NCI-H82 treated with DMSO at 0.1 percent for 48 hours (cell line): ENCODE results near the gene ARTN.

Source experiments
- DNase-seq: peaks from one replicate; lab custom pipeline; 2025; ENCODE audit not compliant: unreplicated experiment; lab: John Stamatoyannopoulos, UW

ARTN gene

GRCh38 chr1:43946236-43947060 is 12.8 kb downstream of the ARTN start, which contains the start of gene IPO13:
IPO13 (plus strand) TSS chr1:43946950; CDS start chr1:43947601, 651 bp downstream.
- peak; percentile 94 for DNase-seq

DNA sequence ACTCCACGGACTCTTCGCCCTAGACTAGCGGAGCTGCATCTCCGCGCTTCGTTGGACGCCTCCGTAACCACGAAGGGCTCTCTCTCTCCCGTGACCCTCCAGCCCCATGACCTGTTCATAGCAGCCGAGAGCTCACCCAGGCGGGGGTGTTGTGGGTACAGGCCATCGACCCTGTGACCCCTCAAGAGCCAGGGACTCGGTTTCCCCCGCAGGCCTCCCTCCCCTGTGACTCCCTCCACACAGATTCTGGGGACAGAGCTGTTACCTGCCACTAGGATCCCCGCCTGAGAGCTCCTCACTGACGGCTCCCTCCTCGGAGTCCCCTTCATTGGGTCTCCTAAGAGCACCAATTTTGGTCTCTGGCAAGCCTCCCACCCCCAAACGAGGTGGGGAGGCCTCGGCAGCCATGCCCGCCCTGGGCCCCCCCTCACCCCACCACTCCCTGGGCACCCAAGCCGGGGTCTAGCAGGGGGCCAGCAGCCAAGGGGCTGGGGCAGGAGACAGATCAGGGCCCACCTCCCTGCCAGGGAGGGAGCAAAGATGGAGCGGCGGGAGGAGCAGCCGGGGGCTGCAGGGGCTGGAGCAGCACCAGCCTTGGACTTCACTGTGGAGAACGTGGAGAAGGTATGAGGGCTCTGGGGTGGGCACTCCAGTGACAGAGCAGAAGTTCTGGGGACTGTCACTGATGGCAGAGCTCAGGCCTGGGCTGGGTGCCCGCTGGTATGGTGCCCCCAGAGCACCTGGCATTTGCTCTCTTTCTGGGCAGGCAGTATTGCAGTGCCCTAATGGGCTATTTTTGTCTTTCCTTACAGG is 13.7 kb downstream of the ARTN start:
- no peak for DNase-seq

GRCh38 chr1:43947874-43948437 is 14.4 kb downstream of the ARTN start:
- no peak for DNase-seq

- no peak for DNase-seq
These were observed 16.1 kb downstream of the ARTN start for GRCh38 chr1:43949678-43950077.

DNA sequence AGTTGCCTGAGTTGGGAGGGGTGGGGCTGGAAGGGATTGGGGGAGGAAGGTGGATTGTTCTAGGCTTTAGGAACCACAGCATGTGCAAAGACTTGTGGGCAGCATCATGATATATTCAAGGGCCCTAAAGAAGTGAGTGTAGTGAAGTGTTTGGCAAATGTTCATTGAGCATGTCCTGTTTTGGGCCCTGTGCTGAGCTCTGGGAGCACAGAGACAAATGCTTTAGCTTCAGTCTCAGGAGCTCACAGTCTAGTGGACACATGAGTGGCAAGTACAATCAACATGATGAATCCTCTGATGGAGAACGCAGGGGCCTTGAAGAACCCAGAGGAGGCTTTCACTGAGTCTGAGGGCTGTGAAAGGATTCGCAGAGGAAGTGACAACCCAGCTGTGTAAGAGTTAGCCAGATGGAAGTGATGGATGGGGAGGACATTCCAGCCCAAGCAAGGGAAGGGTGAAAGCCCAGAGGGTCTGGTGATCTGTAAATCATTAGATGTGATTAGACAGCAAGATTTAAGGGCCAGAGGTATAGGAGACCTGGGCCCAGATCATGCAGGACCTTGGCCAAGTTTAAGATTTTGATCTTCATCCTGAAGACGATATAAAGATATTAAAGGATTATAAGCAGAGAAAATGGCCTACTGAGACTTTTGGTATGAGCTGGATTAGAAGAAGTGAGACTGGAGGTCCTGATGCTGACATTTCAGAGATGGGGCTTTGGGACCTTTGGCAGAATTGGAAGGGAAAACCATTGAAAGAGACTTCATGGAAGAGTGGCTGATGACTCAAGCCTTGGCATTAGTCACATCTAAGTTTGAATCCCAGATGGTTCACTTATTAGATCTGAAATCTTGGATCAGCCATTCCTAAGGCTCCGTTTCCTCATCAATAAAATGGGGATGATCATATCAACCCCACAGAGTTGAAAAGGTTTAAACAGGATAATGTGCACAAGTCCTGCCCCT is 17.7 kb downstream of the ARTN start:
- peak; percentile 11 for DNase-seq

GRCh38 chr1:43952731-43953346 is 19.2 kb downstream of the ARTN start:
- peak; percentile 96 for DNase-seq

DNA sequence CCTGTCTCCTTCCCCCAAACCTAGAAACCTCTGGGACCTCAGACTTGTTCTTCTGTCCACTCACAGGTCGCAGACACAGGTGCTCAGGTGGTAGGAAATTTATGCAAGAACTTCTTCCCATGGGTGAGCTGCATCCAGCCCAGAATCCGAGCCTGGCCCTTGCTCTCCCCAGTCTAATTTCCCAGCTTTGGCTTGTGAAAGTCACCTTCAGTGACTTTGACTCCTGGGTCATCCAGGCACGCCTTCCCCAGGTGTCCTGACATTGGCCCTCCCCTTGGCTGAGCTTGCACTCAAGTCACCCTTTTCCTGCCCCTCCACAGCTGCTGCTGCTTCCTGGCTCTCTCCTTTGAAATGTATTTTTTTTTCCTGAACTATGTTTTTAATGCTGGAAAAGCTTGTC is 19.8 kb downstream of the ARTN start:
- no peak for DNase-seq

DNA sequence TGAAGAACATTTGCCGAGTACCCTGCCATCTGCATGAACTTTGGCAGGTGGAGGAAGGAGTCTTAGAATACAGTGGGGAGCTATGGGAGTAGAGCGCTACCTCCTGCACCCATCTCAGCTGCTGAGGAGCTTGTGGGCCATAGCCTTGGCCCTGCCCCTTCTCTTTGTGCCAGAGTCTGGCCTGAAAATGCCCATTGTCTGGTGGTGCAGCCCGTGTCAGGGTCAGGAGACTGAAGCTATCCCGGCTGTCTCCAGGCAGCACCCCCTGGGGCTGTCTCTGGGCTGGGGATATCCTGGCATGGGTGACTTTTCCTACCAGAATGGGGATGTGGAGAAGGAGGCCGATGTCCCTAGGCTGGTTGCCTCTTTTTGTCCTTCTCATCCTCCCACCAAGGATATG is 20.4 kb downstream of the ARTN start:
- no peak for DNase-seq

GRCh38 chr1:43956234-43956633 is 22.6 kb downstream of the ARTN start:
- no peak for DNase-seq

DNA sequence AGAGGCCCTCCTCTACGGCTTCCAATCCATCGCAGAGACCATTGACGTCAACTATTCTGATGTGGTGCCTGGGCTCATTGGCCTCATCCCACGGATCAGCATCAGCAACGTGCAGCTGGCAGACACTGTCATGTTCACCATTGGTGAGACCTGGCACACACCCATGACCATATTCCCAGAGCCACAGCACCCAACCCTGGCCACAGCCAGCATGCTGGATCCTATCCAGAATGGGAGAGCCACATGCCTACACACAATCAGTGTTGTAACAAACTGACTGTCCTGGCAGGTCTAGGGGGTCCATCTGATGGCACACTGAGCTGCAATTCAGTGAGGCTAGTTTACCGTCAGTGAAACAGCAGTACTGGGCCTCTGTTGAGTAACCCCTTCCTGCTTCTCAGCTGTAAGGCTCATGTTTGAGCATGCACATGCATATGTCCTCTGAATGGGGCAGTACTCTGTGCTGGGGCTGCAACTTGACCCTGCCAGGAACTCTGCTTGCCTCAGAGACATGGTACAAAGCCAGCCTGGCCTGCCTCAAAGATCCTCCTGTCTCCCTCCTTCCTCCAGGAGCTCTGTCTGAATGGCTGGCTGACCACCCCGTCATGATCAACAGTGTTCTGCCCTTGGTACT is 23.9 kb downstream of the ARTN start:
- DNase-seq, result no peak

DNA sequence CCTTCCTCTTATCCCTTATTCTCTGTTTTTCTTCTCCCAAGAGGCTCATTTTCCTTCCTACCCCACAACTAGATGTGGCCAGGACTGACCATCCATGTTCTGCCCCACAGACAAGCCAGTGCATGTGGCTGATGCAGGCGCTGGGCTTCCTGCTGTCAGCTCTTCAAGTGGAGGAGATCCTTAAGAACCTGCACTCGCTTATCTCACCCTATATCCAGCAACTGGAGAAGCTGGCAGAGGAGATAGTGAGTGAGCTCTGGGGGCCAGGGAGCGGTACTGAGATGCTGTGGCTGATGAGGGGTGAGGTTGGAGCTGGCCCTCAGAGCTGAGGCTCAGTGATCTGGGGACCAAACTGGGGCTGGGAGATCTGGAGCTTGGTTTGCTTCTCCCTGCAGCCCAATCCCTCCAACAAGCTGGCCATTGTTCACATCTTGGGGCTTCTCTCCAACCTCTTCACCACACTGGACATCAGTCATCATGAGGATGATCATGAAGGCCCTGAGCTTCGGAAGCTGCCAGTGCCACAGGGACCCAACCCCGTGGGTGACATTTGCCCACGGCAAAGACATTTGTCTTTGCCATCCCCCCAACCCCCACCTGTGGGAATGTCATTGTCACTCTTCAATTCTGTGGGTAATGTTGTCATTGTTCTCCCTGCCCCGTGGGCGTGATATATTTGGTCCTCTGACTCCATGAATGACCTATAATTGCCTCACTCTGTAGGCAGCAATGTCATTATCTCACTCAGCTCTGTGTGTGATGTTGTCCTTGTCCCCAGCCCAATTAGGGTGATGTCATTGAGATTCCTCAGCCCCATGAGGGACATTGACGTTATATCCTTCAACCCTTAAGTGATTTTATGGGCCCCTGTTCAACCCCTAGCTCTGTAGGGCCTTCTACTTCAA is 25.0 kb downstream of the ARTN start:
- DNase-seq, result no peak

DNA sequence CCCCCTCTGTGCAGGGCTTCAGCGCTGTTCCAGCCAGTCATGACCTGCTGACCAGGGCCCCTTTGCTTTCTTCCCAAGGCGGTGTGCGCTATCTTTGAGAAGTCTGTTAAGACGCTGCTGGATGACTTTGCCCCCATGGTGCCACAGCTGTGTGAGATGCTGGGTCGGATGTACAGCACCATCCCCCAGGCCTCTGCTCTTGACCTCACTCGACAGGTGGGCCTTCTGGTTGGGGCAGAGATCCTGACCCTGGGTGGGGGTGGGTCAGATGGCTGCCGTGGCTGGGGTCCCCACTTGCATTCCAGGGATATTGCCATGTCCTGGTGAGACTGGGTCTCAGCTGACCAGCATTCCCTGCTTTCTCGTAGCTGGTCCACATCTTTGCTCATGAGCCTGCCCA is 27.2 kb downstream of the ARTN start:
- no peak for DNase-seq

DNA sequence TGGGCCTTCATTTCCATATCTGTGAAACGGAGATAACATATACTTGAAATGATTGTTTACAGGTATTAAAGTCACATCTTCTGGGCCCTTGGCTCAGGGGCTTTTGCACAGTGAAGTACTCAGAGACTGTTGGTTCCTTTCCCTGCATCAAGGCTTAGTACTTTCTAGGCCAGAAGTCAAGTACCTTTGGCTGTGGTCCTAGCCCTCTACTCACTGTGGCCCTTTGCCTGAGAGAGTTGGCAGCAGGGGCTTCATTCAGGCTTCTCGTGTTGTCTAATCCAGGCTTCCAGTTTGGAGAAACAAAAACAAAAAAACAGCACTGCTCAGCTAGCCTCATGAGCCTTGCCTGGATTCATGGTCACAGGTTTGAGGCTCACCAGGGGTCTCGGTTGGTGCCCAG is 28.1 kb downstream of the ARTN start:
- no peak for DNase-seq

DNA sequence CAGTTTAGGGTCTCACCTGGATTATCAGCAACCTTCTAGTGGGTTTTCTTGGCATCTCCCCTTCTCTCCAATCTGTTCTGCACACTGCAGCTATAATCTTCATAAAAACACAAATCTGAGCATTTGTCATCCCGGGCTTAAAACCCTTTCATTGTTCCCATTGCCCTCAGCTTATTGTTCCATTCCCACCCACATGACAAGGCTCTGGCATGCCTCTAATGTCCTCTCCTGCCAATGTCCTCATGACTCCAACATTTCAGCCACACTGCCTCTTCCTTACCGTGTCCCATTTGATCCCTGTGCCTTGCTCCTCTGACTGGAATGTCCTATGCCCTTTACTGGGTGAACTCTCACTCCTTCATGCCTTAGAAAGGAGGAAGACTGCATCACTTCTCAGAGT is 28.7 kb downstream of the ARTN start:
- no peak for DNase-seq

GRCh38 chr1:43963006-43963405 is 29.4 kb downstream of the ARTN start:
- no peak for DNase-seq

DNA sequence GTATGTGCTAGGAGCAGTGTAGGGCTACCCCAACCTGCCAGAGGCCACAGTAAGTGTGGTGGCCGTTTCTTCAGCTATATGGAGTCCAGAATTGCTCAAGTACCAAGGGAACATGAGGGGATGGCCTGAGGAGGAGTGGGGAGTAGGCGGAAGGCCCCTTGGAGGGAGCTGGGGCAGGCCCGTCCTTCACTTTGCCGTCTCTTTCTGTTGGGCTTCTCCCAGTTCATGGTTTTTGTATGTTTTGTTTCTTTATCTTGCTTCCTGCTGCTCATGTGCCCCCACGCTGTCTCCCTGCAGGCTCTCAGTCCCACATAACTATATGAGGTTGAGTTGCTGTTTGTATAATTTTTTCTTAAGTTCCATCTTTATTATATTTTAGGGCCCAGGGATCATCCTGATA is 30.3 kb downstream of the ARTN start:
- DNase-seq, result no peak

GRCh38 chr1:43965316-43965715 is 31.7 kb downstream of the ARTN start:
- no peak for DNase-seq

- no peak for DNase-seq
These were observed 34.8 kb downstream of the ARTN start for GRCh38 chr1:43968348-43968948.

- no peak for DNase-seq
These were observed 35.8 kb downstream of the ARTN start for GRCh38 chr1:43969416-43969745.
